ENCODE measurements around the gene QKI. TPM values are rescaled to one million over a fixed set of nuclear protein-coding genes. Genes with fewer than 3 reads are reported as not detected.

The QKI gene
- total RNA-seq, 1 donor = 212 TPM

DNA sequence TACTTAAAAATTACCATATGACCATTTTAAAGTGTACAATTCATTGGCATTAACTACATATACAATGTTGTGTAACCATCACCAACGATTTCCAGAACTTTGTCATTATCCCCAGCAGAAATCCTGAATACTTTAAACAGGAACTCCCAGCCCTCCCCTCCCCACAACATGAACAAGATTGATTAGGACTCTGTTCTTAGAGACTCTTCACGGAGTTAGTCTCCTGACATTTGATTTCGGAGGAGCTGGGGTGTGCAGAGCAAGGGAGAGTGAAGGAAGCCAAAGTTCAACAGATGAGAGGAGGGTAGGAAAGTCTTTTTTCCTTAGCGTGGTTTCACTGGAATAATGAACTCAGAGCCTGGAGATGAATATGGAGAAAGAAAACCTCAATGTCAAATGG is 17.2 kb upstream of the QKI start:
- Histone ChIP-seq H2AFZ (ENCODE audit: low read length) (peak overlapping the region; percentile 69), H3K27ac (ENCODE audit: low read depth, low read length) (no peak overlapping the region), H3K4me2 (ENCODE audit: insufficient read depth, low read length) (peak overlapping the region; percentile 85), H3K27me3 (ENCODE audit: insufficient read depth, low read length) (no peaks in the 10 kb centered on the region), H3K4me1 (ENCODE audit: insufficient read depth, low read length) (peaks cover 7% of the 10 kb centered on the region), H3K79me2 (ENCODE audit: insufficient read depth, low read length) (no peaks in the 10 kb centered on the region), H3K9me3 (ENCODE audit: low read depth, low read length) (no peaks in the 10 kb centered on the region), H4K20me1 (ENCODE audit: insufficient read depth, low read length) (no peaks in the 10 kb centered on the region), H3K36me3 (ENCODE audit: insufficient read depth, low read length) (no peaks in the 10 kb centered on the region), H3K4me3 (ENCODE audit: insufficient read depth, low read length) (no peak overlapping the region)
- no peak for DNase-seq (ENCODE audit: insufficient read length, low spot score, missing footprints)
- TF ChIP-seq, protein P1, sequence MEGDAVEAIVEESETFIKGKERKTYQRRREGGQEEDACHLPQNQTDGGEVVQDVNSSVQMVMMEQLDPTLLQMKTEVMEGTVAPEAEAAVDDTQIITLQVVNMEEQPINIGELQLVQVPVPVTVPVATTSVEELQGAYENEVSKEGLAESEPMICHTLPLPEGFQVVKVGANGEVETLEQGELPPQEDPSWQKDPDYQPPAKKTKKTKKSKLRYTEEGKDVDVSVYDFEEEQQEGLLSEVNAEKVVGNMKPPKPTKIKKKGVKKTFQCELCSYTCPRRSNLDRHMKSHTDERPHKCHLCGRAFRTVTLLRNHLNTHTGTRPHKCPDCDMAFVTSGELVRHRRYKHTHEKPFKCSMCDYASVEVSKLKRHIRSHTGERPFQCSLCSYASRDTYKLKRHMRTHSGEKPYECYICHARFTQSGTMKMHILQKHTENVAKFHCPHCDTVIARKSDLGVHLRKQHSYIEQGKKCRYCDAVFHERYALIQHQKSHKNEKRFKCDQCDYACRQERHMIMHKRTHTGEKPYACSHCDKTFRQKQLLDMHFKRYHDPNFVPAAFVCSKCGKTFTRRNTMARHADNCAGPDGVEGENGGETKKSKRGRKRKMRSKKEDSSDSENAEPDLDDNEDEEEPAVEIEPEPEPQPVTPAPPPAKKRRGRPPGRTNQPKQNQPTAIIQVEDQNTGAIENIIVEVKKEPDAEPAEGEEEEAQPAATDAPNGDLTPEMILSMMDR (IDR thresholded peaks at IDR 0.05; ENCODE audit: extremely low read depth, low read depth, low read length) = no peak

DNA sequence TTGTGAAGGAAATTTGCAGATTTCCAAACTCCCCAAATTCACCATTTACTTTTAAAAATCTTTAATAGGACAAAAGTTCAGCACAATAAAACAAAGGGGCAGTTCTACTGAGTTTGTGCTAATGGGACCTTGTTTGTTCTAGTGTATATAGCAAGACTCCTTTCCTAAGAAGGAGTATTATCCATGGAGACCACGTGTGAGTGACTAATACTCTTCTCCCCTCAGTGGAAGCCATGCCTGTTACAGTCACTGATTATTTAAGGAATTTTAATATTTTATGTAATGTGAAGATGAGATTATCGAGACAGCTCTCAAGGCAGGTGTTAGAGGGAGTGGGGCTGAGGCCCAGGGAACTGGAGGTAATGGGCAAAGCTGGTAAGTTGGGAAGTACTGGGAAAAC is 16.4 kb upstream of the QKI start:
- Histone ChIP-seq H3K4me2 (ENCODE audit: insufficient read depth, low read length) (no peak overlapping the region), H3K79me2 (ENCODE audit: insufficient read depth, low read length) (no peaks in the 10 kb centered on the region), H3K27ac (ENCODE audit: low read depth, low read length) (no peak overlapping the region), H3K4me3 (ENCODE audit: insufficient read depth, low read length) (no peak overlapping the region), H3K4me1 (ENCODE audit: insufficient read depth, low read length) (peaks cover 7% of the 10 kb centered on the region), H3K36me3 (ENCODE audit: insufficient read depth, low read length) (no peaks in the 10 kb centered on the region), H2AFZ (ENCODE audit: low read length) (no peak overlapping the region), H3K9me3 (ENCODE audit: low read depth, low read length) (no peaks in the 10 kb centered on the region), H4K20me1 (ENCODE audit: insufficient read depth, low read length) (no peaks in the 10 kb centered on the region), H3K27me3 (ENCODE audit: insufficient read depth, low read length) (no peaks in the 10 kb centered on the region)
- TF ChIP-seq, protein P1 (IDR thresholded peaks at IDR 0.05; ENCODE audit: extremely low read depth, low read depth, low read length) = no peak
- no peak for DNase-seq (ENCODE audit: insufficient read length, low spot score, missing footprints)

DNA sequence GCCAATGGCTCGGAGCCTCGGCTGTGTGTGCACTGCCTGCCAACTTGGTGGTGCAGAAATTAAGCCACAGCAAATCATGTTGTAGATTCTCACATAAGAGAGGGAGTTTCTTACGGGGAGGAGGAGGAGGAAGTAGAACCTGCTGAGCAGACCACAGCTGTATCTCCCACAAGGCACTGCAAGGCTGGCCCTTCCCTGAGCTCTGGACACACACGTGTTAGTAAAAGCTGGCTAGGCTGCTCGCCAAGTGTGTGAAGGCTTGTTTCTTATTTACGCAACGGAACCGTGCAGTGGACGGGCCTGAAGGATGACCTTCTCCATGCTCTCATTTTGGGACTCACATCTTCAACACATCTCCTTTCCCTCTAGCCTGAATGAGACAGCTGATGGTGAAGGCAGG is 15.7 kb upstream of the QKI start:
- H3K27me3 ChIP-seq (ENCODE audit: insufficient read depth, low read length) = no peaks in the 10 kb centered on the region
- H3K4me2 ChIP-seq (ENCODE audit: insufficient read depth, low read length) = no peak overlapping the region
- DNase-seq (ENCODE audit: insufficient read length, low spot score, missing footprints) = no peak
- TF ChIP-seq, protein P1 (IDR thresholded peaks at IDR 0.05; ENCODE audit: extremely low read depth, low read depth, low read length) = no peak
- H4K20me1 ChIP-seq (ENCODE audit: insufficient read depth, low read length) = no peaks in the 10 kb centered on the region
- no peaks in the 10 kb centered on the region for H3K9me3 ChIP-seq (ENCODE audit: low read depth, low read length)
- H3K27ac ChIP-seq (ENCODE audit: low read depth, low read length) = no peak overlapping the region
- no peak overlapping the region for H3K4me3 ChIP-seq (ENCODE audit: insufficient read depth, low read length)
- no peak overlapping the region for H2AFZ ChIP-seq (ENCODE audit: low read length)
- no peaks in the 10 kb centered on the region for H3K36me3 ChIP-seq (ENCODE audit: insufficient read depth, low read length)
- H3K4me1 ChIP-seq (ENCODE audit: insufficient read depth, low read length) = peaks cover 7% of the 10 kb centered on the region
- H3K79me2 ChIP-seq (ENCODE audit: insufficient read depth, low read length) = no peaks in the 10 kb centered on the region

DNA sequence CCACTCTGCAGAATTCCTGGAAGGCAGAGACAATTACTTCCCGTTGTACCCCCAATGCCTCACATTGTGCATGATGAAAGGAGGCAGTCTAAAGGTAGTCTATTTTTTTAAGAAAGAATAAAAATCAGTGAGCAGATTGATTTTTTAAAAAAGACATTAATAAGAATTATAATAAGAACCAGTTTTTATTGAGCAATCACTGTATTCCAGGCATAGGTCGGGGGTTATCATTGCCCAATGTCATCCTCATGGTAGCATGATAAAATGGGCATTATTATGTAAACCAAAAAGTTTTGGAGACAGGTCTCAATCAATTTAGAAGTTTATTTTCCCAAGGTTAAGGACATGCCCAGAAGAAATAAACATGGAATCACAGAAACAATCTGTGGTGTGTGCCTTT is 14.0 kb upstream of the QKI start:
- Histone ChIP-seq H3K79me2 (ENCODE audit: insufficient read depth, low read length) (no peaks in the 10 kb centered on the region), H3K9me3 (ENCODE audit: low read depth, low read length) (no peaks in the 10 kb centered on the region), H3K4me1 (ENCODE audit: insufficient read depth, low read length) (peaks cover 12% of the 10 kb centered on the region), H2AFZ (ENCODE audit: low read length) (no peak overlapping the region), H4K20me1 (ENCODE audit: insufficient read depth, low read length) (no peaks in the 10 kb centered on the region), H3K27ac (ENCODE audit: low read depth, low read length) (no peak overlapping the region), H3K4me3 (ENCODE audit: insufficient read depth, low read length) (no peak overlapping the region), H3K36me3 (ENCODE audit: insufficient read depth, low read length) (no peaks in the 10 kb centered on the region), H3K27me3 (ENCODE audit: insufficient read depth, low read length) (no peaks in the 10 kb centered on the region), H3K4me2 (ENCODE audit: insufficient read depth, low read length) (no peak overlapping the region)
- DNase-seq (ENCODE audit: insufficient read length, low spot score, missing footprints) = no peak
- TF ChIP-seq, protein P1 (IDR thresholded peaks at IDR 0.05; ENCODE audit: extremely low read depth, low read depth, low read length) = no peak
